Measurements from ENCODE around the gene RNF220.

DNA sequence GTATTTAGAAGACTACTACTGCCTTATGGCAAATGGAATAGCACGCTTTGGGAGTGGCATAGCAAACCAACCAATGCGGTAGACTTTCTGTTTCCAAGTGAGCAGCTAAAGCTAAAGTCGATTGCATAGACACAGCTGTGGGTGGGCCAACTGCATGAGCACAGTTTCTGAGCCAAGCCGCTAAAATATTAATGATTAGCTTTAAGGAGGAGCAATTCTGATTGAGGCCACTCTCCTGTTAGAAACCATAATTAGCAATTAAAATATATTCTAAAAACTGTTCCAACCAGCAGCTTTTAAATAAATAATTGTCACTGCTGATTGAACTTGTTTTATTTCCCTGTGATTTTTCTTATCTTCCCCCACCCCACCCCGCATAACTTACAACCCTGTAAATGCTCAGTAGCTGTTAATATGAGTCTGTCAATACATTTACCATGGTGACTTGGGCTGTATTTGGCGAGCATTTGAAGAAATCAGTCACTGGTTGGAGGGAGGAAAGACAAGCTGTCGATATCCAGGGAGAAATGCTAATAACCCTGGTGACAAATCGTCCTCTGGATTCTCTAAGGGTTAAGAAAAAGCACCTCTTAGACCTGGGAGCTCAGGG, 32.2 kb downstream of the RNF220 start:
- TF ChIP-seq, protein P1, sequence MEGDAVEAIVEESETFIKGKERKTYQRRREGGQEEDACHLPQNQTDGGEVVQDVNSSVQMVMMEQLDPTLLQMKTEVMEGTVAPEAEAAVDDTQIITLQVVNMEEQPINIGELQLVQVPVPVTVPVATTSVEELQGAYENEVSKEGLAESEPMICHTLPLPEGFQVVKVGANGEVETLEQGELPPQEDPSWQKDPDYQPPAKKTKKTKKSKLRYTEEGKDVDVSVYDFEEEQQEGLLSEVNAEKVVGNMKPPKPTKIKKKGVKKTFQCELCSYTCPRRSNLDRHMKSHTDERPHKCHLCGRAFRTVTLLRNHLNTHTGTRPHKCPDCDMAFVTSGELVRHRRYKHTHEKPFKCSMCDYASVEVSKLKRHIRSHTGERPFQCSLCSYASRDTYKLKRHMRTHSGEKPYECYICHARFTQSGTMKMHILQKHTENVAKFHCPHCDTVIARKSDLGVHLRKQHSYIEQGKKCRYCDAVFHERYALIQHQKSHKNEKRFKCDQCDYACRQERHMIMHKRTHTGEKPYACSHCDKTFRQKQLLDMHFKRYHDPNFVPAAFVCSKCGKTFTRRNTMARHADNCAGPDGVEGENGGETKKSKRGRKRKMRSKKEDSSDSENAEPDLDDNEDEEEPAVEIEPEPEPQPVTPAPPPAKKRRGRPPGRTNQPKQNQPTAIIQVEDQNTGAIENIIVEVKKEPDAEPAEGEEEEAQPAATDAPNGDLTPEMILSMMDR (IDR thresholded peaks at IDR 0.05), result no peak
- no peak for TF ChIP-seq POLR2A (IDR thresholded peaks at IDR 0.05)
